Bronchial epithelial cell (primary cell): ENCODE results near the gene FASTKD2. TPM values are rescaled to one million over a fixed set of nuclear protein-coding genes. Genes with fewer than 3 reads are reported as not detected.

ENCODE experiments used
- DNase-seq: peaks from one replicate; pipeline ENCODE4 v3.0.0-alpha.2; 2010; ENCODE audit warnings: low read depth
- FAIRE-seq: peaks from 2 replicates; lab custom pipeline; 2011; peaks lifted over from hg19 to GRCh38; lab: Jason Lieb, UNC
- H3K27me3 ChIP-seq: 2 replicates; pipeline ENCODE4 v1.5.1; 2011; ENCODE audit warnings: low read length; ENCODE audit not compliant: control insufficient read depth, insufficient read depth
- H3K36me3 ChIP-seq: 2 replicates; pipeline ENCODE4 v1.5.1; 2011; ENCODE audit warnings: low read length; ENCODE audit not compliant: control insufficient read depth, insufficient read depth
- H3K4me3 ChIP-seq: 2 replicates; pipeline ENCODE4 v1.5.1; 2011; ENCODE audit warnings: mild to moderate bottlenecking, low read depth, low read length, control low read depth
- total RNA-seq: library from RNA; depleted of rRNA; stranded (reverse); fragments of >200 nt; gene quantifications from 2 replicates; pipeline ENCODE4 v1.2.1, GENCODE V29; 2014
- TF ChIP-seq, protein P1 (sequence below): IDR thresholded peaks from 2 replicates; pipeline ENCODE4 v1.5.1; 2011; ENCODE audit warnings: mild to moderate bottlenecking, moderate library complexity, low read length, control low read depth, inconsistent platforms; ENCODE audit not compliant: insufficient read depth, severe bottlenecking

Gene FASTKD2
- total RNA-seq, 1 donor from 2014 or later = 41.3 TPM

DNA sequence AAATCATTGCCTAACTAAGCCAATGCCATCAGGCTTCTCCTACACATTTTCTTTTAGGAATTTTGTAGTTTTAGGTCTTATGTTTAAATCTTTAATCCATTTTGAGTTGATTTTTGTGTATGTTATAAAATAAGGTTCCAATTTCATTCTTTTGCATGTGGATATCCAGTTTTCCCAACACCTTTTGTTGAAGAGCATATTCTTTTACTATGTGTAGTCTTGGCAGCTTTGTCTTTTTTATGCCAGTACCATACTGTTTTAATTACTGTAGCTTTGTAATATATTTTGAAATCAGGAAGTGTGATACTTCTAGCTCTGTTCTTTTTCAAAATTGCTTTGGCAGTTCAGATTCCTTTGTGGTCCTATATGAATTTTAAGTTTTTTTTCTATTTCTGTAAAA is 11.0 kb downstream of the FASTKD2 start:
- no peak for DNase-seq
- peaks cover 1% of the 10 kb centered on the region for H3K36me3 ChIP-seq
- no peak for FAIRE-seq
- no peak overlapping the region for H3K4me3 ChIP-seq
- TF ChIP-seq, protein P1, sequence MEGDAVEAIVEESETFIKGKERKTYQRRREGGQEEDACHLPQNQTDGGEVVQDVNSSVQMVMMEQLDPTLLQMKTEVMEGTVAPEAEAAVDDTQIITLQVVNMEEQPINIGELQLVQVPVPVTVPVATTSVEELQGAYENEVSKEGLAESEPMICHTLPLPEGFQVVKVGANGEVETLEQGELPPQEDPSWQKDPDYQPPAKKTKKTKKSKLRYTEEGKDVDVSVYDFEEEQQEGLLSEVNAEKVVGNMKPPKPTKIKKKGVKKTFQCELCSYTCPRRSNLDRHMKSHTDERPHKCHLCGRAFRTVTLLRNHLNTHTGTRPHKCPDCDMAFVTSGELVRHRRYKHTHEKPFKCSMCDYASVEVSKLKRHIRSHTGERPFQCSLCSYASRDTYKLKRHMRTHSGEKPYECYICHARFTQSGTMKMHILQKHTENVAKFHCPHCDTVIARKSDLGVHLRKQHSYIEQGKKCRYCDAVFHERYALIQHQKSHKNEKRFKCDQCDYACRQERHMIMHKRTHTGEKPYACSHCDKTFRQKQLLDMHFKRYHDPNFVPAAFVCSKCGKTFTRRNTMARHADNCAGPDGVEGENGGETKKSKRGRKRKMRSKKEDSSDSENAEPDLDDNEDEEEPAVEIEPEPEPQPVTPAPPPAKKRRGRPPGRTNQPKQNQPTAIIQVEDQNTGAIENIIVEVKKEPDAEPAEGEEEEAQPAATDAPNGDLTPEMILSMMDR = no peak
- H3K27me3 ChIP-seq = no peaks in the 10 kb centered on the region

DNA sequence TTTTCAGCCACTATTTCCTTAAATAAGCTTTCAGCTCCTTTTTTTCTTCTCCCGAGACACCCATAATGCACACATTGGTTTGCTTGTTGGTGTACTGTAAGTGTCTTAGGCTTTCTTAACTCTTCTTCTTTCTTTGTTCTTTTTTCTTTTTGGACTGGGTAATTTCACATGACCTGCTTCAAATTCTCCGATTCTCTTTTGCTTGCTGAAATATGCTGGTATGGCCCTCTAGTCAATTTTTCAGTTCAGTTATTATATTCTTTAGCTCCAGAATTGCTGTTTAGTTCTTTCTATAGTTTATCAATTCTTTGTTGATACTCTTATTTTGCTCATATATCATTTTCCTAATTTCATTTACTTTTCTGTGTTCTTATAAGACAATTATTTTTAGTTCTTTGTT is 15.3 kb downstream of the FASTKD2 start:
- TF ChIP-seq, protein P1 = no peak
- H3K36me3 ChIP-seq = peaks cover 7% of the 10 kb centered on the region
- H3K4me3 ChIP-seq = no peak overlapping the region
- FAIRE-seq (no peak), DNase-seq (no peak)
- H3K27me3 ChIP-seq = no peaks in the 10 kb centered on the region

DNA sequence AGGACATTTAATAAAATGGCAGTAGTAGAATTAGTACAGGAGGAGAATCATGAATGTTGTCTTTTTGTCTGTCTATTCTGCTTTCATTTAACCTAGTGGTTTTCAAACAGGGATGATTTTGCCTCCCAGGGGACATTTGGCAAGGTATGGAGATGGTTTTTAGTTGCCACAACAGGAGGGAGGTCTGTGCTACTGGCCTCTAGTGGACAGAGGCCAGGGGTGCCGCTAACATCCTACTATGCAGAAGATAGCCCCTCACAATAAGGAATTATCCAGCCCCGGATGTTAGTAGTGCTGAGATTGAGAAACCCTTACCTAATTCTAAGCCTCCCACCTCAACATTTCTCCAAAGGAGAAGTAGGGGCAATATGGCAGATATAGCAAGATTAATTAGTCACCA is 18.3 kb downstream of the FASTKD2 start:
- TF ChIP-seq, protein P1 = peak; percentile 65
- DNase-seq = no peak
- peaks cover 12% of the 10 kb centered on the region for H3K36me3 ChIP-seq
- no peak overlapping the region for H3K4me3 ChIP-seq
- peak; percentile 18 for FAIRE-seq
- H3K27me3 ChIP-seq = no peaks in the 10 kb centered on the region

DNA sequence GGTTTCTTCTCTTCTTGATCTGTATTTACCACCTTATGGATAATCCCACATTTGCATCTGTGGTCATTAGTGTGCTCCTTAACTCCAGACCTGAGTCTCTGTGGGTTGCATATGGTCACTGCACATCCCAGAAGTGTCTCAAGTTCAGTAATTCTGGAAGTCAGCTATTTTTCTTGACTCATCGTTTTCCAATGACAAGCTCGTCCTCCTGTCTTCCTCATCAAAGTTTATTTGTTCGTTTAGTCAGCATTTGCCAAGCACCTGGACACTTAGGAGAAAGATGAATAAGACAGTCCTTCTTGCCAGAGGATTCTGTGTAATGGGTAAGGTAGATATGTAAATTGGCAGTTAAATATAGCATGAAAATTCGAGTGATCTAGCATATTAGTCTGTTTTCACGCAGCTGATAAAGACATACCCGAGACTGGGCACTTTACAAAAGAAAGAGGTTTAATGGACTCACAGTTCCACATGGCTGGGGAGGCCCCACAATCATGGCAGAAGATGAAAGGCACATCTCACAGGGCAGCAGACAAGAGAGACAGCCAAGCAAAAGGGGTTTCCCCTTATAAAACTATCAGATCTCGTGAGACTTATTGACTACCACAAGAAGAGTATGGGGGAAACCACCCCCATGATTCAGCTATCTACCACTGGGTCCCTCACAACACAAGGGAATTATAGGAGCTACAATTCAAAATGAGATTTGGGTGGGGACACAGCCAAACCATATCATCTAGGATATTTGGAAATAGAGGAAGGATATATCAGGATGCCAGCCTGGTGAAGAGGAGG is 19.4 kb downstream of the FASTKD2 start:
- H3K4me3 ChIP-seq = no peak overlapping the region
- H3K36me3 ChIP-seq = peaks cover 14% of the 10 kb centered on the region
- no peak for DNase-seq
- no peak for FAIRE-seq
- no peaks in the 10 kb centered on the region for H3K27me3 ChIP-seq
- TF ChIP-seq, protein P1 = no peak

DNA sequence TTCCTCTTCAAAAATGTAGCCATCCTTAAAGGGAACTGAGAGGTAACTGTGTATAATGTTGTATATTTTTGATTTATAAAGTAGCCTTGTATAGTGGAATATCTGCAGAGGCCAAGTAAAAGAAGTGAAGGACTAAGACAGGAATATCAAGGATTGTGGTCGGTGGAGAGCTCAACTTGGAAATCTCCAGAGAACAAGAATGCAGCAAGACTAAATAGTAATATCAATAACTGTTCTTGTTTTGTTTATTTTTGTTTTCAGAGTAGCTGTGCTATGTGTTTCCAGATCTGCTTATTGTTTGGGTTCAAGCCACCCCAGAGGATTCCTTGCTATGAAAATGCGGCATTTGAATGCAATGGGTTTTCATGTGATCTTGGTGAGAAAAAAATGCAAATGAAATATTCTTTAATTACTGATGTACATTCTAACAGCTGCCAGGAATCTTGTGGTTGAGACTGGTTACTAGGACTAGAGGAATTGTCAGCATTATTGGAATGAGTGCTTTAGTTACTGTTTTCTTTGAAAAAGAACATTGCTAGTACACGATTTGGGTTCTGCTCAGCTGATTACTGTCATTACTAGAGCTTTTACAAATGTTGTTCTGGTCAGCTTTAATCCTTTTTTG is 25.0 kb downstream of the FASTKD2 start:
- TF ChIP-seq, protein P1 = no peak
- H3K27me3 ChIP-seq = no peaks in the 10 kb centered on the region
- FAIRE-seq (no peak), DNase-seq (no peak)
- peaks cover 9% of the 10 kb centered on the region for H3K36me3 ChIP-seq
- H3K4me3 ChIP-seq = no peak overlapping the region
